GM20431 (cell line): Measurements from ENCODE around the gene FAM169A.

Experiments used
- in situ Hi-C: fragments of 300-500 bp; cut with MseI, MboI; formaldehyde crosslinking; loops from one replicate; pipeline ENCODE4 v1.15.0; 2020; ENCODE audit warnings: low sequenced_read_pairs; ENCODE audit not compliant: unreplicated experiment

FAM169A gene

DNA sequence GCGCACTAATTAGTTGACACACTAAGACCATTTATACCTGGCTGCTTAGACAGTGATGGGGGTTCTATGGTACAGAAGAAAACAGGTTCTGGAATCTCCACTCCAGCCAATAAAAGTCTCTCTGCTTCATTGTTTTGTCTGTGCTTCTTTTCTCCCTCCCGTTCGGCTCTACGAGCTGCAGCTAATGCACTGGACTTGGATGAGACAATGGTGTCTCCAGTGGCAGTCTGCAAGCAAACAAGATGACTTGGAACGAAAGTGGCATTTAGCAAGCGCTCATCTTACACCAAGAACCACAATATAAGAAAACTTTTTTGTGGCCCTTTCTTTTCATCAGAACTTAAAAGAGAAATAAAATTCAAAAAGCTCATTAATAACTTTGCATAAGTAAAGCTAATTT, 129.4 kb downstream of the FAM169A start:
- in situ Hi-C loops, result no loop called here
